ENCODE measurements around the gene CCNO.

- no peak for TF ChIP-seq CTCF (IDR thresholded peaks at IDR 0.05; ENCODE audit: insufficient read depth, low read depth, low read length)
- no peak for TF ChIP-seq EZH2 (IDR thresholded peaks at IDR 0.05; ENCODE audit: insufficient read depth, low read length)
Observed at GRCh38 chr5:55234121-55234700, 803 bp upstream of the CCNO start.

Data from astrocyte (in vitro differentiated cells and primary cell).